ENCODE results near the gene JKAMP.
"Not testable (repeated sequence)": the region's sequence is repeated elsewhere in the genome, so short reads cannot be mapped to it uniquely, and the experiment has no call there.

The JKAMP gene

DNA sequence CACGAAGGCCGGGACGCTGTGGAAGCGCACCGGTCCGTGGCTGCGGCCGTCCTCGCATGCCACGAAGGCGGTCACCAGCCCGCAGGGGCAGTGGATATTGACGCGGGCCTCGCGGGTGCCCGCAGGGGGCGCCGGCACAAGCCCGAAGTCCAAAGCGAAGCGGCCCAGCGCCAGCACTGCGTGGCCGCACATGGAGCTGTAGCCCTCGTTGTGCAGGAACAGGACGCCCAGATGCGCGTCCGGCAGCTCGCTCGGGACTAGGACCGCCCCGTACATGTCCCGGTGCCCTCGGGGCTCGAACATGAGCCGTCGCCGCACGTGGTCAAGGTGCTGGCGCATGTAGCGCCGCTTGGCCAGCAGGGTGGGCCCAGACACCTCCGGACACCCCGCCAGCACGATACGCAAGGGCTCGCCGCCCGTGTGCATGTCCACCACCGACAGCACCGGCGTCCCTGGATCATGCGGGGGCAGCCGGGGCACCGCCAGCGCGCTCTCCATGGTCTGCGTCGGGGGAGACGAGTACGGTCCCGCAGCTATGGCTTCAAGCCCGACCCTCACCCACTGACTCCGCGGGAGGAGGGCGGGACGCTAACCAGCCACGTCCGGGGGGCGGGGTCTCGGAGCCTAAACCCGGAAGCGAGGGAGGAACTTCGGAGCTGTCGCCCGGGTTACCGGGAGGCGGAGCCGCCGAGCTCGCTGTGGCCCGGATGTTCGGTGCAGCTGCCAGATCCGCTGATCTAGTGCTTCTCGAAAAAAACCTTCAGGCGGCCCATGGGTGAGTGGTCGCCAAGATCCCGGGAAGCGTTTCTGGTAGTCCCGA, at the start of gene JKAMP, which contains the start of gene L3HYPDH:
JKAMP (plus strand) TSS at position 699 of the 820 bp plus-strand sequence; CDS start at position 772, 73 bp downstream.
L3HYPDH (minus strand) TSS at position 590 of the 820 bp plus-strand sequence; CDS start at position 498, 92 bp downstream.
- DNase-seq, result peak; percentile 96

GRCh38 chr14:59435101-59435500, 49.2 kb upstream of the JKAMP start:
- DNase-seq, result no peak

DNA sequence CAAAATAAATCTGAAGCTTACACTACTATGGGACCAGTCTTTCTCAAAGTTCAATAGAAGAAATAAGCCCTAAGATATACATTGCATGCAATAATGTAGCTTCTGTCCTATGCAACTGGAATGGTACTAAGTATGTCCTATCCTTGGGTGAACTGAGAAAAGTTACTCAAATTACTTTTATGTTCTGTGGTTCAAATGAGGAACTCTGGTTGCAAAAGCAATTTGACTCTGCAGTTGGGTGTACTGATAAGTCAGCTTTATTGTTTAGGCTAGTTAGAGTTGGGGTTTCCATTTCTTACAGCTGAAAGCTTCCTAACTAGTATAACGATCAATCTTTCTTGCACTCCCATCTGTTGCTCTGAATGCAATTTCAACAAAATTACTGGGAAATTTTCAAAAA, 48.3 kb upstream of the JKAMP start:
- DNase-seq, result no peak

DNA sequence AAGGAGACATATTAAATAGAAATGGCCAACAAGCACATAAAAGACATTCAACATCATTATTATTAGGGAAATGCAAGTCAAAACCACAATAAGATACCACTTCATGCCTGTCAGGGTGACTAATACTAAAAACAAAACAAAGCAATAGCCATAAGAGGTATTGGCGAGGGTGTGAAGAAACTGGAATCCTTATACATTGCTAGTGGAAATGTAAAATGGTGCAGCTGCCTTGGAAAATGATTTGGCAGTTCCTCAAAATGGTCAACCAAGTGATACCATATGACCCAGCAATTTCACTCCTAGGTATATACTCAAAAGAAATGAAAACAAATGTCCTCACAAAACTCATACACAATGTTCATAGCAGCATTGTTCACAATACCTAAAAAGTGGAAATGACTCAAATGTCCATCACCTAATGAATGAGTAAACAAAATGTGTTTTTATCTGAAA, 46.1 kb upstream of the JKAMP start:
- no peak for DNase-seq

- DNase-seq, result no peak
Observed at GRCh38 chr14:59439256-59439965, 44.9 kb upstream of the JKAMP start.

- not testable (repeated sequence) for DNase-seq
Observed at GRCh38 chr14:59448673-59449072, 35.6 kb upstream of the JKAMP start.

- no peak for DNase-seq
Observed at GRCh38 chr14:59450716-59451115, 33.6 kb upstream of the JKAMP start.

GRCh38 chr14:59451849-59452248, 32.5 kb upstream of the JKAMP start:
- no peak for DNase-seq

DNA sequence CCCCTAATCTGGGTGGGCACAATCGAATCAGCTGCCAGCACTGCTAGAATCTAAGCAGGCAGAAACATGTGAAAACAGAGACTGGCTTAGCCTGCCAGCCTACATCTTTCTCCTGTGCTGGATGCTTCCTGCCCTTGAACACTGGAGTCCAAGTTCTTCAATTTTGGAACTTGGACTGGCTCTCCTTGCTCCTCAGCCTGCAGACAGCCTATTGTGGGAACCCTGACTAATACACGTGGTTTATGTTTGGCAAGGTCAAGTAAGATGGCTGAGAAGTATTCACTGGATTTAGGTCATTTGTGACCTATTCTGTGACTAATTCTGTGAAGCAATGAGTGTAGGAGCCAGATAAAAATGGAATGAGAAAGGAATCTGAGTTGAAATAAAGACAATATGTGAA, 30.2 kb upstream of the JKAMP start:
- no peak for DNase-seq

DNA sequence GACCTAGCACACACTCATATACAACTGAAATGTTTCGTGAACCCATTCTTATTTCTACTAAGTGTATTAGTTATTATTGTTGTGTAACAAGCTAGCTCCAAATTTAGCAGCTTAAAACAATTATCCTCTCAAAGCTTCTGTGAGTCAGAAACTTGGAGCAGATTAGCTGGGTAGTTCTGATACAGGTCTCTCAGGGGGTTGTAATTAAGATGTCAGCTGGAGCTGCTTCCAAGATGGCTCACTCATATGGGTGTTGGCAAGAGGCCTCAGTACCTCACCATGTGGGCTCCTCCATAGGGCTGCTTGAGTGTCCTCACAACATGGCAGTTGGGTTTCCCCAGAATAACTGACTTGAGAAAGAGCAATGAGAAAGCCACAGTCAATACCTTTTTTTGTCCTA, 28.9 kb upstream of the JKAMP start:
- no peak for DNase-seq

DNA sequence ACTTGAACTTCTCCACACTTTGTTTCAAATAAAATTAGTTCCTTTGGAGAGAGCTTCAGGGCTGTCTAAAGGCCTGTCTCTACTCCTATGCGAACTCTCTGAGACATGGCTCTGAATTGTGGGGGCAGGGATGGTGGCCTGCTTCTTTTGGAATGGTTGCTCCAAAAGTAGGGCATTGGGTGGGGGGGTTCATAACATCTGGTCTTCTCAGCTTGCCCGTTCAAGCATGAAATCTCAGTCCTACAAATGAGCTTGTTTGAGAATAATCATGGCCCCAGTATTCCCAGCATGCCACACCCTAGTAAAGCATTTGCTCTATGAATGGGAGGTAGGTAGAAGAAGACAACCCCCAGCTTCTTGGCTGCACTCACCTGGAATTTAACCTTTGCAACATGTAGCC, 25.8 kb upstream of the JKAMP start:
- no peak for DNase-seq

GRCh38 chr14:59460378-59460777, 23.9 kb upstream of the JKAMP start:
- DNase-seq, result no peak

- no peak for DNase-seq
Observed at GRCh38 chr14:59461891-59462290, 22.4 kb upstream of the JKAMP start.

DNA sequence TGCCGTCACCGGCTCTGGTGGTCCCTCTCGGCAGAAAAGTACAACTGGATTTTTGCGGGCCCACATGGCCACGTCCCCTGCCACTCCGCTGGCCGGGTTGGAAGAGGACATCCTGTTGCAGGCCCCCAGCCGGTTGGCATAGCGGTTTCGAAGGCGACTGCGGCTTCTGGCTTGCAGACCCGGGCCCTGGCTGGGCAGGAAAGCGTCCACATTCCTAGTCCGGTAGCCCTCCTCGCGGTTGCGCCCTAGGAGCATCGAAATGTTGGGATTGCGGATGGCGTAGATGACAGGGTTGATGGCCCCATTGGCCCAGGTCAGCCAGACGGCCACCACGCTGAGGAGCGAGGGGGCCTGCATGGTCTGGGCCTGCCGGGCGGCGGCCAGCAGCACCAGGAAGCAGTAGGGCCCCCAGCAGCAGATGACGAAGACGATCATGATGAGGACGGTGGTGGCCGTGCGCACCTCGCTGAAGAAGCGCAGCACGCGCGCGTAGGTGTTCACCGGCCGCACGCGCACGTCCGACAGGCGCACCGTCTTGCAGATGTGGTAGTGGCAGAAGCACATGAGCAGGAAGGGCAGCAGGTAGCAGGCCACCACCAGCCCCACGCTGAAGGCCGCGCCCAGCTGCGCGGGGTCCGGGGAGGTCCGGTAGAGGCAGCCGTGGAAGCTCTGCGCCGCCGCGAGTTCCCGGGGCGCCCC, 20.4 kb upstream of the JKAMP start:
- DNase-seq, result no peak

- peak; percentile 59 for DNase-seq
Observed at GRCh38 chr14:59464486-59465315, 19.6 kb upstream of the JKAMP start.

DNA sequence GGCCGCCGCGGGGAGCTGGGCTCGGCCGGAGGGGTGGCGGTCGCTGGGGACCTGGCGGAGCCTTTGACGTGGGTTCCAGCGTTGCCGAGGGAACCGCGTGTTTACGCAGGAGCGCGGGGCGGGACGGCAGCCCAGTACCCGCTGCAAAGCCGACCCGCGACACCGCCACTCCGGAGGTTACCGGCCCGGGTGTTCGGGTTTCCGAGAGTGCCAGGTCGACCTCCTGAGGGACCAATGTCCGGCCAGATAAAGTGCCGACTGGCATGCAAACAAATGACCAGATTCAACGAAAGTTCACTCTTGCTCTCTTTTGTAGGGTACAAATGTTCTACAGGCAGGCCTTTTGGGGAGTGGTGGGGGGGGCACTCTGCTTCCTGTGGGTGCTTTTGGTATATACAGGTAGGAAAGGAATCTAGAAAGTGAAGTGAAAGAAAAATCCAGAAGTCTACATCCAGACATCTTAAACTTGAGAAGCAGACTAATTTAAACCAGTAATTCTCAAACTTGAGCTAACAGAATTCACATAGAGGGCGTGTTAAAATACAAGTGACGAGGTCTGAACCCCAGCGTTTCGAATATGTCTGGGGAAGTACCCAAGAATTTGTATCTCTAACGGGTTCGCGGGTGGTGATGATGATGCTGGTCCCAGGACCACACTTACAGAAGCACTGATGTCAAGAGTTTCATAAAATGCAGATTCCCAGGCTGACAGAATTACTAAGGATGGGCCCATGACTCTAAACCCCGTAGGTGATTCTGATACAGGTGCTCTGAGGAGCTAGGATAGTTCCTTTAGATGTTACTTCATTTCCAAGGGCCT, 18.8 kb upstream of the JKAMP start, which contains the start of gene GPR135:
GPR135 (minus strand) TSS at position 65 of the 820 bp plus-strand sequence. CDS start 154 bp downstream, outside the sequence.
- DNase-seq, result peak; percentile 32

DNA sequence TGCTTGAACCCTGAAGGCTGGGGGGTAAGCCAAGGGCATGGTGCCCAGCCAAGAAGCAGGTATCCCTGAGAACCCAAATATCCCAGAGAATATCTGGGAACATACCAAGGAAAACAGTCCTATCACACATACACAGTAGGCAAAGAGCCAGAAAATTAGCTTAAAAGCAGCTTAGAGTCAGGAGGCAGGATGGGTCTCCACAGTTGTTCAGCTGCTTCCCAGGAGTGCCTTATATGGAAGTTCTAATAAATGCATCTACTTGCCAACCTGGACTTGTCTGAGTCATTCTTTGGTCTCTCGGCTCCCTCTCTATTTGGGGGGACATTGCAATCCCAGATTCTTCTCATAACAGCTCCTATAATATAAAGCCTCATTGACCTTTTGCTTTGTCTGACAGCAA, 10.1 kb upstream of the JKAMP start:
- DNase-seq, result no peak

DNA sequence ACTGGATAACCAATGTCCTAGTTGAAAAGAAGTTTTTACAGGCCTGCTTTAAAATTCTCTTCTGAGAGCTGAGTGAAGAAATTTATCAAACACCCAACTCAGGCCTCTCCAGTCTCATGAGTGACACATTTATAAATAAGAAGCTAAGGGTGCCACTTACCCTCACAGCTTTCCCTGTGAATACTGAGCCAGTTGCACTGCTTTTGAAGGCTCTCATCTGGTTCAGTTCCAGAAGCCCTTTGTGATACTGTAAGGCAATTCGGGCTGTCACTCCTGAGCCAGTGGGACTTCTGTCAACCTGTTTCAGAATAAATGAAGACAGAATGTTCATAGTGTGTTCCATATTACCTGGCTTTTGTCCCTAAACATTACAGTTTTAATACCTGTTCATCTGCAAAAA, 8.6 kb upstream of the JKAMP start:
- no peak for DNase-seq

GRCh38 chr14:59478540-59478939, 5.8 kb upstream of the JKAMP start:
- no peak for DNase-seq

DNA sequence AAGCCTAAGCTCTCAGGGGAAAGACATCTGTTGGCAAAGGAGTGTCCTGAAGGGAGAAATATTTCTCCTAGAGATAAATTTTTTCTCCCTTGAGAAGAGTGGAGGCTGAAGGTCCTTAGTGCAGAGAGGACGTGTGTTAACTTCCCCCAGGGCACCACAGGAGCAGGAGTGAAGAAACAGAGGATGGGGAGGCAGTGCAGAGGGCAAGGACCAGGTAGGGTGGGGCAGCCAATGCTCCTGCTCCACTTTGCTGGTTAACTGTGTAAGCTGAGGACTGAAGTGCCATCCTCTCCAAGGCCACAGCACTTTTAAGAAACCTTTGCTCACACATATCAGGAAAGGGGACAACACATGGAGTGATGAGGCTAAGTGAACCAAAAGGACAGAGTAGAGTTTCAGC, 4.2 kb upstream of the JKAMP start:
- DNase-seq, result no peak

GRCh38 chr14:59481407-59481806, 2.9 kb upstream of the JKAMP start:
- no peak for DNase-seq

Measured in CD4-positive, alpha-beta T cell treated with Interleukin-21 for 1 hour (primary cell).